HS-27A (cell line): ENCODE data around the gene PTPRK.

Experiments
- DNase-seq: peaks from one replicate; pipeline ENCODE4 v3.0.0-alpha.2; 2012; ENCODE audit warnings: low read depth, missing footprints

The PTPRK gene

DNA sequence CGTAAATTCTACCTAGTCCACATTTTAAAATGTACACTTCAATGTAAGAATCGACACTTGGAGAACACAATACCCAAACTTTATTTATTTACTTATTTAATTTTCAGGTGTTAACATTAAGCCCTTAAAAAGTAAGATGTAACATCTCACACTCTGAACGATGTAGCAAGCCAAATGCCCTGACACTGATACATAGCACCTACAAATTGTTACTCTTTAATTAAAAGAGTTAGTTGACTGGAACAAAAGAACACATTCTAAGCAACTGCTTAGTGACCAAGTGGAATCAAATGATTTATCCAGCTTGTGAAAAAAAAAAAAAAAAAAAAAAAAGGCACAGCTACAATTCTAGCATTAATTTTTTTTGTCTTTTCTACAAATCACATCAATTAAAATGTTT is 327.4 kb downstream of the PTPRK start:
- DNase-seq: no peak

- DNase-seq: no peak
Measured at GRCh38 chr6:128188678-128189077, 331.7 kb downstream of the PTPRK start.

- no peak for DNase-seq
Measured at GRCh38 chr6:128186729-128187128, 333.7 kb downstream of the PTPRK start.

DNA sequence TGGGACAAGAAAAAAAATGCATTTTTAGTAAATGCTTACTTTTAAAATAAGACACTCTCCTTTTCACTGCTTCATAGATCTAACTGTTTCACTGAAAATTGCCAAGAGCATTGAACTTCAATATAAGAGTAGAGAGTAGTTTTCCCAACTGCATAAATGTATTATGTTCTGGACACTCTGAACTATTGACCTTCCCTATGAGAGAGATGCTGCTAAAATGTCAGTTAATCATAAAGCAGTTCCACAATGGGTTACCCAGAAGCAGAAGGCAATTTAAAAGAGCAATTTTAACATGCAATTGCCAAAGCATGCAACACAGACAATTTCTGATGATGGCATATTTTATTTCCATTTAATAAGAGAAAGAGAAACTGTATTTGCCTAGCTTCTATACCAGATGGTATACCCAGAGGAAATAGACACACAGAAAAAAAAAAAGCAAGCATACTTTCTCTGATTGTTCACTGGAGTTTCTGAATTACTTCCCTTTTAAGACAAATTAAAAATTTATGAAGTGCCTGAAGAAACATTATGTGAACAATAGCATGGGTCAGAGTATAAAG is 340.4 kb downstream of the PTPRK start:
- DNase-seq: no peak

DNA sequence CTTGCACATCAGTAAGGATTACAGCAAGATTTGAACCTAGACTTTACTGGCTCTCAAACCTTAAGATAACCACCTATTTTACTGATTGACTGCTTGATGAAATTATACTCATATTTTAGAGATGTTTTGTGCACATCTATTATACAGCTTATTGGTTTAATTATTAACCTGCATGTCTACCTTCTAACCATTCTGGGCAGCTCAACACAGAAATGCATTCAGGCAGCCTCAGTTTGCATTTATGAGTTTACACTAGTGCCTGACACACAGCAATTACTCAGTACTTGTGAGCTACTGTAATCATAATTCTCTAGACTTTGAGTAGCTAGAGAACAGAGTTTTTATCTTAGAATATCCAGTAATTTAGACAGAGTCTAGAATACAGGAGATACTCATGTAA is 345.7 kb downstream of the PTPRK start:
- DNase-seq: no peak

DNA sequence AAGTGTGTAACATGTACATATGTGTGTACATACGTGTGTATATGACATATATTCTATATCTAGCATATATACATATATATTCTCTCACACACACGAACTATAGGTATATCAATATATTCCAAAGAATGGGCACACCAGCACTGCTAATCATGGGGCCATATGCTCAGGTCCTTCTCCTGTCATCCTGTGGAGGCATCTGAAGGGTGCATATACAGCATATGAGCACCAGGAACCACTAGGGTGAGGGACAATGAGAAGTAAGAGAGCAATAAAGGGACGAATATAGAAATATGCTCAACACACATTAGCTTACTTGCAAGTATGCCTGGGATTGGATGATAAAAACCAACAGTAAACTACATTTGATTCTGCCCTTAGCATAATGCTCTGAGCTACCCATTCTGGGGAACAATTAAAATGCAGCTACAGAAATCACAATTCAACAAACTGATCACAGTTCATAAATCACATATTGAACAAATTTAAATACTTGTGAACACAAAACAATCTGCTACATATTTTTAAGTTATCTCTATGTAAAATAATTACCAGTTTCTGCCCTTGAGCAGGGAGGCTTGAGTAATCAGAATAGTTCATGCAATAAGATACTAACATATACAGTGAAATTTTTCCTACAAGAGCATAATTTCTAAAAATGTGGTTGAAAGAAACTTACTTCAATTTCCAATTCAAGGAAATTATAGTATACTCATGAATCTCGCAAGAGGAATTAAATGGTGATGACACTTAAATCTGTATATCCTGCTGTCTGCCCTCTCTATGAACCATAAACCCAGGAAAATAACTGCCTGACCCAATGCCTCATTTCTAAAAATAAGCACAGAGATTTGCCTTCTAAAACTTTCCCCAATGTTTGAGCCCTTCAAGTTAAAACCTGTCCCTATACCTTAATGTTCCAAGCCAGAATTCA is 347.4 kb downstream of the PTPRK start:
- DNase-seq: no peak

DNA sequence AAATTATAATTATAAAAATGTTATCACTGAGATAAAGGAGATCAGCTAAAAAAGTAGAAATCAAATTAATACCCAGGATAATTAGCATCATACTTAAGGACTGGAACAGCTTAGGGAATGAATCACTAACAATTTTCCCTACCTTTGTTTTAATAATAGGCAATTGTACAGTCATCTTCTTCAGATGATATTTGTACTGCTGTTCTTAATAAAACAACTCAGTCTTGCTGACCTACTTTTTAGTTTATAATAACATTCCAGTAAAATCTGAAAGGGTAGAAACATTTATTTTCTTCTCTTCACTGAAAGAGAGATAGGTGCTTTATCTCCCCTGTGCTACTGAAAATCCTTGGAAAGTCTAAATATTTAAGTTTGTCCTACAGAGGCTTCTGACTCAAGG is 348.3 kb downstream of the PTPRK start:
- no peak for DNase-seq

DNA sequence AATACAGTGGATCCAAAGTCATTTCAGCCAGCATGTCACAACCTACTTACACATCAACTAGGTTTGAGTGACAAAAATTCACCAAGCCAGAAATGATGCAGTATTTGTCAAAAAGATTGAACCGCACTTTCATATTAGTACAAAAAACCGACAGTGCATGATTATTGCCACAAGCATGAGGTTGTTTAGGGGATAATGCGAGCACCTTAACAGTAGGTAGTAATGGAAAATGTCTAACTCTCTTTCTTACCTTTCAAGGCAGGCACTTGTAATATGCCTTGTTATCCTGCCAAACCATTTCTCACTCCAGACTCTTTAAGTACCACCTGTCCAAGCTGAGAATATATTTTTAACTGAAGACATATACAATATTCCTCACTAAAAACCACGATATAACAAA is 349.2 kb downstream of the PTPRK start:
- no peak for DNase-seq

DNA sequence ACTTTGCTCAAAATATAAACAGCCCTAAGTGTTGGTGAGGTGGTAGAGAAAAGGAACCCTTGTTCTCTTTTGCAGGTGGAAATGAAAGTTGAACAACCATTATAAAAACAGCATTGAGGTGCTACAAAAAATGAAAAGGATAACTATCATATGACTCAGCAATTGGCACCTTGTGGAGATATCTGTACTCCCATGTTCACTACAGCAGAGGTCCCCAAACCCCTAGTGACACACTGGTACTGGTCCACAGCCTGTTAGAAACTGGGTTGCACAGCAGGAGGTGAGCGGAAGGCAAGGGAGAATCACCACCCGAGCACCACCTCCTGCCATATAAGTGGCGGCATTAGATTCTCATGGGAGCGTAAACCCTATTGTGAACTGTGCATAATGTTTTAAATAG is 352.2 kb downstream of the PTPRK start:
- DNase-seq: no peak

GRCh38 chr6:128167552-128167951 is 352.8 kb downstream of the PTPRK start:
- no peak for DNase-seq

GRCh38 chr6:128164254-128164653 is 356.1 kb downstream of the PTPRK start:
- no peak for DNase-seq

DNA sequence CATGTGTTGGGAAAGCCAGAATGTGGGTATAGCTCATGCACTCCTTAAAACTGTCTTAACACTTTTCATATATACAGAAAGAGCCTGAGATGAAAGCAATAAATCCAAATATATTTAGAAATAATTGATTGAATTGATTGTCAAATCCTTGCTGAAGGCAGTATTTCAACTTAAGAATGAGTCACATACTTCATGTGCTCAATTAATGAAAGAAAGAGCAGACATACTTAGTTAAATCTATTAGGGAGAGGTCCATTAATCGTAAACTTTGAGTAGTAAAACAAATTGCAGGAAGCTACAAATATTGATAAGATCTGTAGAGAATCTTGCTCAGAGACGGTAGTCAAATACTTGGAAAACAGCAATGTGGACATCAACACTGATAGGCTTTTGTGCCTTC is 358.0 kb downstream of the PTPRK start:
- DNase-seq: no peak

DNA sequence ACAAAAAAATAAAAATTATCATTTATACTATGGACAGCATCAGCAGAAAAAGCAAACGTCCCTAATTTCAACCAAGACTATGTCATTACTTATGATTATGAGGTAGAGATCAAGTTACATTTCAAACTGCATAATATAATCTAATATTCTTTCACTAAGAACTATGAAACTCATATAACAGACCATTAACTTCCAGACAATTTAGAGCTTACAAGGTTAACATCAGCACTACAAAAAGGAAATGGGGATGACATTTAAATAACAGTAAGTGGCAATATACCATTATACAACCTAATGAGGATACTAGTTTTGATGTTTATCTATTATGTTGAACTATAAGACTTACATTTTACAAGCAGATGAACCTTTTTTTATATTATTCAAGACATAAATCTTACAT is 358.6 kb downstream of the PTPRK start:
- DNase-seq: no peak

DNA sequence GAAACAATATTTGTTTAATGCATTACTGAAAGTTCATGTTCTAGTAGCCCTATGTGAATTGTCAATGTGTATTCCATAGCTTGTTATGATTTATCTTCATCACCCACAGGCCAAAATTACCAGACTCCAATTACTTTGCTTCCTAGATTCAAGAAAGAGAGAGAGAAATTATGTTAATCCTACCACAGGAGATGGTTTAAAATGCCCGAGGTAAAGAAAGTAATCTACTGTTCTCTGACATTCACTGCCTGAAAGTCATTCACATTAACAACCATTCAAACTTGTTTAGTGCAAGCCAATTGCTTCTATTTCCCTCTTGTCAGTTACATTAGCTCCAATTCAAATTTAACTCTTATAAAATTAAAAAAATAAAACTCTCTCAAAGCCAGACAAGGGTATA is 359.1 kb downstream of the PTPRK start:
- no peak for DNase-seq

DNA sequence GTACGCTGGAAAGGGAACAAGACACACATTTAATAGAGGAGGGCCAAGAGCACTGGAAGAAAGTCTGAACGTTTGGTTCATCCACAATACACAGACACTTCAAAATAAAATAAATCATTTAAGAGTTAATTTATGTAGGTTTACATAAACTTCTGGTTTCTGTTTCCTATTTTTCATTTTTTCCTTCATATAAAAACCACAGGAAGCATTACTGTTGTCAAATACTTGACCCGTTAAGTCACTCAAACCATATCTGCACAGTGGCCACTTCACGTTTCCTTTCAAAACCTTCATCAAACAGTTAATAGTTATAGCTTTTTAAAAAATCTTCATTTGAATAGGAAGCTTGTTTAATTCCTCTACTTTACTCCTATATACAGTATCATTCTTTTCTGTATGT is 361.9 kb downstream of the PTPRK start:
- peak; percentile 22 for DNase-seq

DNA sequence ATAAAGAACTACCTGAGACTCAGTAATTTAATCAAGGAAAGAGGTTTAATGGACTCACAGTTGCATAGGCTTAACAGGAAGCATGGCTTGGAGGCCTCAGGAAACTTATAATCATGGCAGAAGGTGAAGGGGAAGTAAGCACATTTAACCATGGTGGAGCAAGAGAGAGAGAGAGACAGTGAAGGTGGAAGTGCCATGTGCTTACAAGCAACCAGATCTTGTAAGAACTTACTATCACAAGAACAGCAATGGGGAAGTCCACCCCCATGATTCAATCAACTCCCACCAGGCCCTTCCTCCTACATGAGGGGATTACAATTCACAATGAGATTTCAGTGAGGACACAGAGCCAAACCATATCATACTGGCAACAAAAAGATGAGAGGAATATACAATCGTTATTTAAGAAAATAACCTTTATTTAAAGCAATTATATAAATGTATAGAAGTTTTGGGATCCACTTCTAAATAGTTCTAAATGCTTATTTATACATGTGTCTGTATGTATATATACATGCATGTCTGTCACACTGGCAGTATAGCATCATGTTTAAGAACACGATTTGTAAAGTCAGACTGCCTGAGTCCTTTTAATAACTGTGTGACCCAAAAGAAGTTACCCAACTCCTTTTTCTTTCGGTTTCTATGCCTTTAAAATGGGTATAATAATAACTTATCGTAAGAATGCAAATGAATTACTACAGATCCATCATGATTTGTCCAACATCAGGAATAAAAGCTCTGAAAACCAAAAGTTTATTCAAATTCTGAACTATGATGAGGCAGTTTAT is 363.9 kb downstream of the PTPRK start:
- DNase-seq: no peak

DNA sequence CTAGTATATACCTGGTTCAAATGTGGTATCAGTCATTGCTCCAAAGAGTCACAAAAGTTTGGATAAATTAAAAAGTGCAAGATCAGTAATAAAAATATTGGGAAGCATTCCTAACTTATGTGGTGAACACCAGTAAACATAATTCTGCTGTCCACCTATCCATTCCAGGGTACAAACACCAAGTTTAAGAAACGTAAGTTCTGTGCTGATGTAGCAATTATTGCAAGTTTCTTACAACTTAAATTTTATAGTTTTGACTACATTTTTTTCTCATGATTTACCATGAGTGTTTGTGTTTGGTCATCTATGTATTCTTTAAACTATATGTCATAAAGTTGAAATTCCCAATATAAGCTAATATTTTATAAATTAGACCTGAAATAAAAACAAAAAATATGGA is 364.6 kb downstream of the PTPRK start:
- no peak for DNase-seq

DNA sequence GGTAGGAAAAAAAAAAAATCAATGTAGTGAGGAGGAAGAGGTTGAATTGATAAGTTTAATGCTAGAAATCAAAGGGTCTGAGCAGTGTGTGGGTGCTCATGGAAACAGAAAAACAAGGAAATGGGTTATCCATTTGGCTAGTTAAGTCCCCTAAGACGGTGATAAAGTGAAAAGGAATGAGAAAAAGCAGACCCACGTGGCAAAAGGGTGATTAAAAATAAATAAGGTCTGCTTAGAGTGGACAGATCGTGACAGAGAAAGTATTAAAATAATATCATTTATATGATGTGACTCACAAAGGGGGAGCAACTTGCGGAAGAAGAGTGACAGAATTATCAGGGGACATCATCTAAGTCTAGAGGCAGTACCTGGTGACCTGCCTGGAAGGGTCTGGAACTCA is 367.8 kb downstream of the PTPRK start:
- DNase-seq: no peak

DNA sequence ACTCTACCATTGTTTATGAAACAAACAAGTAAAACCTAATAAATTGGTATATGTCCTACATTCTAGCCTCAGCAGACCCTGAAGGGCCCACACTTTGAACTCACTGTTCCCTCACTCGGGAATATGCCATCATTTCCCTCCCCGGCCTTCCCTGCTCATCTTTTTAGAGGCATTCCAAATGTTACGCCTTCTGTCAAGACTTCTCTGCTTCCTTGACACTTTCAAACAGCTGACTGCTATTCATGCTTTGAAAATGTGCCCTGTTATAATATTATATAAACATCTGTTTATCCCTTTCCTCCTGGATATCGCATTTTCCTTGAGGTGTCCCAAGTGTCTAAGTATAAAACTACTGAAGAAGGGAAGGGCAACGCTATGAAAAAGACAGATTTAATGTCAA is 370.0 kb downstream of the PTPRK start:
- DNase-seq: no peak

DNA sequence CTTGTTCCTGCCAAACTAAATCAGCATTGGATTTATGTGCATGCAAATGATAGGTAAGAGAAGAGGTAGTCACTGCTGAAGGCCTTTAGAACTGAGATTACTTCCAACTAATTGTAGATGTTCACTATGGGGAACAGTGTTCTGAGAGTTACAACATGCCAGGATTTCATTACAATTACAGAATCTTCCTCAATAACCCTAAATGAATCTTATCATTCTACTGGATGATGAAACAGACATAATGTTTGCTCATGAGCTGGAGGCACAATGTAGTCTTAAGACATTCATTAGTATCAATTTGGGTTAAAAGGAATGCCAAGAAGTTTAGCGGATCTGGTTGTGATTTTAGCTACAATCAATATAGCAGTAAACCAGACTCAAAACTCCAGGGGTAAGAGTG is 370.6 kb downstream of the PTPRK start:
- DNase-seq: no peak

- no peak for DNase-seq
Measured at GRCh38 chr6:128144320-128144719, 376.1 kb downstream of the PTPRK start.

- no peak for DNase-seq
Measured at GRCh38 chr6:128141932-128142331, 378.5 kb downstream of the PTPRK start.

- no peak for DNase-seq
Measured at GRCh38 chr6:128139519-128139918, 380.9 kb downstream of the PTPRK start.
